Activated CD4-positive, alpha-beta T cell treated with anti-CD3 and anti-CD28 coated beads, Interleukin-2, amount 10 ng/mL, durations not matched to agents 7 days and 5 days (primary cell): ENCODE data around the gene CIAO3. TPM values are rescaled to one million over a fixed set of nuclear protein-coding genes. Genes with fewer than 3 reads are reported as not detected.

Experiments
- CTCF ChIA-PET: fragments of 350-600 bp; sonication (Branson Sonifier 250); formaldehyde crosslinking; loops from one replicate; lab custom pipeline; 2021; ENCODE audit warnings: antibody characterized with exemption; lab: Charles Lee
- POLR2A ChIA-PET: fragments of 350-600 bp; sonication (Branson Sonifier 250); formaldehyde crosslinking; loops from one replicate; lab custom pipeline; 2021; ENCODE audit warnings: antibody characterized with exemption; lab: Charles Lee
- DNase-seq: peaks from one replicate; pipeline ENCODE4 v3.0.0-alpha.2; 2020
- H3K27ac Mint-ChIP-seq: one replicate; pipeline ENCODE4 v1.8.0; 2021; ENCODE audit warnings: mild to moderate bottlenecking, moderate library complexity, mixed read lengths
- H3K27me3 Mint-ChIP-seq: one replicate; pipeline ENCODE4 v1.8.0; 2021; ENCODE audit warnings: mixed read lengths
- H3K36me3 Mint-ChIP-seq: one replicate; pipeline ENCODE4 v1.8.0; 2021; ENCODE audit warnings: low read depth, mixed read lengths
- H3K4me1 Mint-ChIP-seq: one replicate; pipeline ENCODE4 v1.8.0; 2021; ENCODE audit warnings: mixed read lengths
- H3K4me3 Mint-ChIP-seq: one replicate; pipeline ENCODE4 v1.8.0; 2021; ENCODE audit warnings: mild to moderate bottlenecking, moderate library complexity, mixed read lengths
- H3K9me3 Mint-ChIP-seq: one replicate; pipeline ENCODE4 v1.8.0; 2021; ENCODE audit warnings: mixed read lengths
- total RNA-seq, 2 experiments: library from RNA; stranded (reverse); gene quantifications; one replicate each; pipeline ENCODE4 v1.2.3, GENCODE V29; 2021

Gene CIAO3
- total RNA-seq, 2 experiments from 2014 or later = 39.5 to 39.9 TPM

- Mint-ChIP-seq H3K9me3 (no peaks in the 10 kb centered on the region), H3K36me3 (no peaks in the 10 kb centered on the region), H3K4me3 (no peak overlapping the region), H3K27ac (no peak overlapping the region), H3K27me3 (no peaks in the 10 kb centered on the region), H3K4me1 (no peaks in the 10 kb centered on the region)
- ChIA-PET POLR2A (no interaction called here), CTCF (interaction anchor here (1.0 to 2.6 kb wide), 3 partner anchors 12 to 57 kb away, joined by 4 to 9 read pairs (median 5); no protein-coding TSS in a partner anchor)
- DNase-seq = peak; percentile 56
Measured at GRCh38 chr16:728131-728889, 12.5 kb downstream of the CIAO3 start.

GRCh38 chr16:727291-727977 lies 13.4 kb downstream of the CIAO3 start:
- ChIA-PET CTCF (interaction anchor here (0.9 to 2.6 kb wide), 5 partner anchors 8 to 58 kb away, joined by 3 to 9 read pairs (median 5); no protein-coding TSS in a partner anchor), POLR2A (no interaction called here)
- DNase-seq = peak; percentile 31
- Mint-ChIP-seq H3K36me3 (no peaks in the 10 kb centered on the region), H3K9me3 (no peaks in the 10 kb centered on the region), H3K4me3 (peak overlapping the region; percentile 48), H3K4me1 (no peaks in the 10 kb centered on the region), H3K27me3 (no peaks in the 10 kb centered on the region), H3K27ac (no peak overlapping the region)

DNA sequence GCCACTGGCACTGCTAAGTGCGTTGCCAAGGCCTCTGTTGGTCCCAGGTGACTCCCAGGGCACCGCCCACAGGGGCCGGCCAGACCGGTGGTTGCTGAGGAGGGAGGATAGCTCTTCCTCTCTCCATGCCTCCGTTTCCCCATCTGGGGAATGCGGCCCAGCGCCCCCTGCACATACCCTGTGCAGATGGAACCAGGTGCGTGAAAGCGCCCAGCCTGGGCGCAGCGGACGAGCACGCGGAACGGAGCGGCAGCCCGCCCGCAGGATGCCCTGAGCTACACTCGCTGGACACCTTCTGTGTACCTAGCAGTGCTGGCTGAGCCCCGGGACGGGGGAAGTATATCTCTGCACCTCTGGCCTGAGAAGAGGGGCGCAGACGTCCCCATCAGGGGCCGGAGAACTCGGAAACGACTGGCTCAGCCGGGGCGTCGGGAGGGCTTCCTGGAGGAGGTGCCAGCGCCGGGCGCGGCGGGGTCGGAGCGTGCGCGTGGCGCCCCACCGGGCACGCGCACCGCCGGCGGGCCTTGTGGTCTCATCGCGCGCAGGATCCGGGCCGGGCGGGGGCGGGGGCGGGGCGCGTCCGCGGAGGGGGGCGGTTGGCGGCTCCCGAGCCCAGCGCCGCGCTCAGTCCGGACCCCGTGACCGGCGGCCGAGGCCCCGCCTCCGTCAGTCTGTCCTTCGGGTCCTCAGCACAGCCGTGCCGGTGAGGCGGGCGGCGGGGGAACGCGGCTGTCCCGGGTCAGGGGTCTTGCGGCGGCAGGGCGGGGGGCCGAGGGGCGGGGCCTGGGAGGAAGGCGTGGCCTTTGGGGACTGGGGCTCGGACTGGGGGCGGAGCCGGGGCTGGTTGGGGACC lies 14.1 kb downstream of the CIAO3 start, which contains the start of the genes CCDC78 and HAGHL:
Gene CCDC78 (minus strand): TSS at position 6 of the 853 bp plus-strand sequence. CDS start 76 bp downstream, outside the sequence.
Gene HAGHL (plus strand): TSS at position 669 of the 853 bp plus-strand sequence. CDS start 404 bp downstream, outside the sequence.
- H3K4me1 Mint-ChIP-seq = peaks cover 3% of the 10 kb centered on the region
- peak within 1 kb of the TSS; percentile 19 for H3K27ac Mint-ChIP-seq
- ChIA-PET POLR2A (no interaction called here), CTCF (interaction anchor here (0.9 to 2.6 kb wide), 6 partner anchors 9 to 59 kb away, joined by 3 to 14 read pairs (median 8); partner anchors contain the start of gene CIAO3)
- peak; percentile 52 for DNase-seq
- H3K36me3 Mint-ChIP-seq = no peaks in the 10 kb centered on the region
- H3K27me3 Mint-ChIP-seq = no peaks in the 10 kb centered on the region
- peak within 1 kb of the TSS; percentile 70 for H3K4me3 Mint-ChIP-seq
- H3K9me3 Mint-ChIP-seq = no peaks in the 10 kb centered on the region

- no peak overlapping the region for H3K27ac Mint-ChIP-seq
- peaks cover 3% of the 10 kb centered on the region for H3K4me1 Mint-ChIP-seq
- H3K4me3 Mint-ChIP-seq = peak overlapping the region; percentile 70
- H3K36me3 Mint-ChIP-seq = no peaks in the 10 kb centered on the region
- ChIA-PET CTCF (interaction anchor here (1.2 to 2.6 kb wide), 6 partner anchors 10 to 59 kb away, joined by 3 to 14 read pairs (median 8); partner anchors contain the start of gene CIAO3), POLR2A (no interaction called here)
- DNase-seq = no peak
- H3K9me3 Mint-ChIP-seq = no peaks in the 10 kb centered on the region
- no peaks in the 10 kb centered on the region for H3K27me3 Mint-ChIP-seq
Measured at GRCh38 chr16:726188-726437, 14.7 kb downstream of the CIAO3 start.

- ChIA-PET CTCF (interaction anchor here (1.2 to 2.6 kb wide), 6 partner anchors 10 to 60 kb away, joined by 3 to 14 read pairs (median 8); partner anchors contain the start of gene CIAO3), POLR2A (no interaction called here)
- Mint-ChIP-seq H3K27me3 (no peaks in the 10 kb centered on the region), H3K4me3 (no peak overlapping the region), H3K36me3 (no peaks in the 10 kb centered on the region), H3K27ac (no peak overlapping the region), H3K4me1 (peaks cover 3% of the 10 kb centered on the region), H3K9me3 (no peaks in the 10 kb centered on the region)
- no peak for DNase-seq
Measured at GRCh38 chr16:725463-726187, 15.2 kb downstream of the CIAO3 start.

DNA sequence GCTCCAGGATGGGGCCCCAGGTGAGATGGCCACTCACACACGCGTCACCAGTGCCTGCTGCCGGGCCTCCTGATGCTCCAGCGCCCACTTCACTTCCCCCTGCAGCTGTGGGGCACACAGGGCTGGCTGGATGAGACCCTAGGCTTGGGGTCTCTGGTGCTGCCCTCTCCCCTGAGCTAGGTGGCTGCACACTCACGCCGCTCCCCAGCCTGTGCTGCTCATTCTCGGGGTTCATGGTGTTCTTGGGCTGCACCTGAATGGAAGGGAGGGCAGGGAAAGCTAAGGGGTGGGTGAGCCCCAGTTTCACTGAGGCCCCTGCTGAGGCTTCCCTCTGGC lies 15.8 kb downstream of the CIAO3 start:
- Mint-ChIP-seq H3K4me3 (no peak overlapping the region), H3K4me1 (peaks cover 9% of the 10 kb centered on the region), H3K27me3 (no peaks in the 10 kb centered on the region), H3K36me3 (no peaks in the 10 kb centered on the region), H3K9me3 (no peaks in the 10 kb centered on the region), H3K27ac (no peak overlapping the region)
- DNase-seq = no peak
- CTCF ChIA-PET = interaction anchor here (0.5 to 2.3 kb wide), 4 partner anchors 12 to 268 kb away, joined by 3 to 14 read pairs (median 6); partner anchors contain the start of gene CIAO3
- POLR2A ChIA-PET = no interaction called here

DNA sequence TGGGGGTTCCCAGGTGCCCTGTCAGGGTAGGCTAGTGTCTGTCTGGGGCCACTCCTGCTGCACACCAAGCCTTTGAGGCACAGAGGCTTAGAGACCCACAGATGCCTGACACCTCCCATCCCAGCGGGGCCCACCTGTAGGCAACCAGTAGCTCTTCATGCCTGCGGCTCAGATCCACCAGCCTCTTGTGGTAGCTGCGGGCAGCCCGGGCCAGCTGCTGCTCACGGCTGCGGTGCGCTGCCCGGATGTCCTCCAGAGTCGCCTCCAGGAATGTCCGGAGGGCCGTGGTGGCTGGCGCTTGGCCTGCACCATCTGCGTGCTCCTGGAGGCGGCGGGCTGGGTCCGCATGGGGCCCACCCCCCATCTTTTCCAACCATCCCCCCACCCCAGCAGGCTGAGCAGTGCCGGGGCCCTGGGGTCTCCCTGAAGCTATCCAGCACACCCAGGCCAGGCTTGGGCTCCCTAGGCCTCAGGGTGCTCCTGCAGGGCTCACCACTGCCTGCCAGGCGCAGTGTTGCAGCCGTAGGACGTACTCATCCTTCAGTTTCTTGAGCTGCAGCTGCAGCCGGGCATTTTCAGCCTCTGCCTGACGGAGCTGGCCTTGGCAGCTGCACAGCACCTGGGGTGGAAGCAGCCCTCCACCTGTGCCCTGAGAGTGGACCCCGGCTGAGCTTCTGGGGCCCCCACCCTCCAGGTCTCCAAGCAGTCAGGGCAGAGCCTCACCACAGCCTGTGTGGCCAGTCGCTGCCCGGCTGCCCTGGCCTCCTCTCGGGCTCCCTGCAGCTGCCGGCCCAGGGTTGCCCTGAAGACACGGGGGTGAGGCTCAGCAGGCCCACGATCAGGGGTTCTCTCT lies 16.4 kb downstream of the CIAO3 start:
- H3K27me3 Mint-ChIP-seq = no peaks in the 10 kb centered on the region
- peaks cover 12% of the 10 kb centered on the region for H3K4me1 Mint-ChIP-seq
- H3K27ac Mint-ChIP-seq = no peak overlapping the region
- ChIA-PET POLR2A (no interaction called here), CTCF (interaction anchor here (0.5 to 2.3 kb wide), 7 partner anchors 12 to 268 kb away, joined by 3 to 14 read pairs (median 4); partner anchors contain the start of gene CIAO3)
- no peaks in the 10 kb centered on the region for H3K9me3 Mint-ChIP-seq
- H3K4me3 Mint-ChIP-seq = no peak overlapping the region
- DNase-seq = no peak
- no peaks in the 10 kb centered on the region for H3K36me3 Mint-ChIP-seq

GRCh38 chr16:723695-724094 lies 17.1 kb downstream of the CIAO3 start:
- Mint-ChIP-seq H3K9me3 (no peaks in the 10 kb centered on the region), H3K4me1 (peaks cover 12% of the 10 kb centered on the region), H3K27me3 (peaks cover 1% of the 10 kb centered on the region), H3K36me3 (no peaks in the 10 kb centered on the region), H3K27ac (no peak overlapping the region), H3K4me3 (no peak overlapping the region)
- ChIA-PET CTCF (interaction anchor here (0.5 to 2.1 kb wide), 5 partner anchors 12 to 27 kb away, joined by 3 to 8 read pairs (median 4); partner anchors contain the start of gene CIAO3), POLR2A (no interaction called here)
- DNase-seq = no peak

GRCh38 chr16:722835-723633 lies 17.8 kb downstream of the CIAO3 start:
- Mint-ChIP-seq H3K9me3 (no peaks in the 10 kb centered on the region), H3K4me3 (no peak overlapping the region), H3K27ac (peak overlapping the region; percentile 19), H3K27me3 (peaks cover 2% of the 10 kb centered on the region), H3K36me3 (no peaks in the 10 kb centered on the region), H3K4me1 (peaks cover 12% of the 10 kb centered on the region)
- ChIA-PET POLR2A (no interaction called here), CTCF (interaction anchor here (0.7 to 2.1 kb wide), 3 partner anchors 9 to 28 kb away, joined by 3 to 8 read pairs (median 4); partner anchors contain the start of gene CIAO3)
- DNase-seq = no peak

- POLR2A ChIA-PET = interaction anchor here (0.5 to 1.1 kb wide), 3 partner anchors 27 to 1328 kb away, joined by 3 to 6 read pairs (median 4); no protein-coding TSS in a partner anchor
- H3K27ac Mint-ChIP-seq = no peak overlapping the region
- H3K27me3 Mint-ChIP-seq = peaks cover 2% of the 10 kb centered on the region
- no peak for DNase-seq
- H3K36me3 Mint-ChIP-seq = no peaks in the 10 kb centered on the region
- H3K4me1 Mint-ChIP-seq = peaks cover 12% of the 10 kb centered on the region
- no peaks in the 10 kb centered on the region for H3K9me3 Mint-ChIP-seq
- H3K4me3 Mint-ChIP-seq = peak overlapping the region; percentile 32
- CTCF ChIA-PET = interaction anchor here (0.7 to 2.2 kb wide), 8 partner anchors 8 to 66 kb away, joined by 3 to 9 read pairs (median 4); partner anchors contain the start of genes CHTF18, CIAO3 and RPUSD1
Measured at GRCh38 chr16:721765-722540, 18.8 kb downstream of the CIAO3 start.
